Activated CD4-positive, alpha-beta T cell treated with anti-CD3 and anti-CD28 coated beads, Interleukin-10, Interleukin-2, amounts not matched to agents 100 ng/mL and 50 ng/mL, durations not matched to agents 16 hours and 8 hours (primary cell): ENCODE data around the gene TLCD4.
"Not testable (repeated sequence)": the region's sequence is repeated elsewhere in the genome, so short reads cannot be mapped to it uniquely, and the experiment has no call there.

Source experiments
- DNase-seq: peaks from one replicate; pipeline ENCODE4 v3.0.0-alpha.2; 2020

The TLCD4 gene

GRCh38 chr1:95096218-95096841 lies 20.8 kb upstream of the TLCD4 start:
- DNase-seq: no peak

GRCh38 chr1:95097426-95097825 lies 19.7 kb upstream of the TLCD4 start:
- no peak for DNase-seq

- DNase-seq: no peak
Measured at GRCh38 chr1:95098196-95098595, 19.0 kb upstream of the TLCD4 start.

GRCh38 chr1:95108792-95109191 lies 8.4 kb upstream of the TLCD4 start:
- DNase-seq: no peak

GRCh38 chr1:95111014-95111413 lies 6.1 kb upstream of the TLCD4 start:
- no peak for DNase-seq

- DNase-seq: no peak
Measured at GRCh38 chr1:95113684-95114083, 3.5 kb upstream of the TLCD4 start.

- DNase-seq: peak; percentile 7
Measured at GRCh38 chr1:95115708-95116137, 1.4 kb upstream of the TLCD4 start.

- peak; percentile 51 for DNase-seq
Measured at GRCh38 chr1:95116580-95117206, 462 bp upstream of the TLCD4 start.

GRCh38 chr1:95118067-95118499 lies 928 bp downstream of the TLCD4 start:
- no peak for DNase-seq

- no peak for DNase-seq
Measured at GRCh38 chr1:95118710-95119109, 1.6 kb downstream of the TLCD4 start.

- DNase-seq: no peak
Measured at GRCh38 chr1:95119273-95119672, 2.1 kb downstream of the TLCD4 start.

GRCh38 chr1:95122151-95122697 lies 5.1 kb downstream of the TLCD4 start:
- no peak for DNase-seq

GRCh38 chr1:95124342-95124741 lies 7.2 kb downstream of the TLCD4 start:
- no peak for DNase-seq

GRCh38 chr1:95126366-95126765 lies 9.2 kb downstream of the TLCD4 start:
- DNase-seq: no peak

- DNase-seq: no peak
Measured at GRCh38 chr1:95126846-95127245, 9.7 kb downstream of the TLCD4 start.

- no peak for DNase-seq
Measured at GRCh38 chr1:95127380-95127779, 10.2 kb downstream of the TLCD4 start.

- no peak for DNase-seq
Measured at GRCh38 chr1:95132762-95133161, 15.6 kb downstream of the TLCD4 start.

- DNase-seq: no peak
Measured at GRCh38 chr1:95133687-95134086, 16.5 kb downstream of the TLCD4 start.

- no peak for DNase-seq
Measured at GRCh38 chr1:95138223-95138622, 21.1 kb downstream of the TLCD4 start.

GRCh38 chr1:95139039-95139438 lies 21.9 kb downstream of the TLCD4 start:
- DNase-seq: no peak

- no peak for DNase-seq
Measured at GRCh38 chr1:95140791-95141190, 23.6 kb downstream of the TLCD4 start.

GRCh38 chr1:95145493-95145892 lies 28.3 kb downstream of the TLCD4 start:
- no peak for DNase-seq

- DNase-seq: peak; percentile 5
Measured at GRCh38 chr1:95146637-95147036, 29.5 kb downstream of the TLCD4 start.

- no peak for DNase-seq
Measured at GRCh38 chr1:95154096-95154495, 36.9 kb downstream of the TLCD4 start.

- DNase-seq: not testable (repeated sequence)
Measured at GRCh38 chr1:95165569-95165968, 48.4 kb downstream of the TLCD4 start.
